HepG2 (cell line): Measurements from ENCODE around the gene GPR37L1. TPM values are rescaled to one million over a fixed set of nuclear protein-coding genes. Genes with fewer than 3 reads are reported as not detected.
A peak's percentile ranks its signal among the peaks of the same experiment; 100 is the strongest.

ENCODE experiments used
- CEBPB ChIP-seq: IDR thresholded peaks from 2 replicates; pipeline ENCODE4 v1.6.1; 2011; ENCODE audit warnings: low read depth, low read length, improper control_type of control experiment, borderline replicate concordance
- FOXP1 ChIP-seq, 2 experiments: fragments of 450-650 bp in 1 of 2; IDR thresholded peaks; 2 replicates each; pipeline ENCODE4 v1.6.1; 2017 to 2018; ENCODE audit warnings: antibody characterized with exemption in 1 of 2
- GTF2F1 ChIP-seq: fragments of 150-350 bp; IDR thresholded peaks from 2 replicates; pipeline ENCODE4 v1.6.1; 2014; ENCODE audit warnings: low read length
- HDAC2 ChIP-seq: sonication (generic); formaldehyde crosslinking; IDR thresholded peaks from 2 replicates; pipeline ENCODE4 v1.4.0; 2020; ENCODE audit warnings: missing genetic modification reagents
- HNF4A ChIP-seq: sonication (generic); formaldehyde crosslinking; IDR thresholded peaks from 2 replicates; pipeline ENCODE4 v1.4.0; 2020; ENCODE audit warnings: missing genetic modification reagents
- HOXD1 ChIP-seq: sonication (generic); formaldehyde crosslinking; IDR thresholded peaks from 2 replicates; pipeline ENCODE4 v1.5.0; 2020; ENCODE audit warnings: missing genetic modification reagents
- MXD1 ChIP-seq: sonication (generic); formaldehyde crosslinking; IDR thresholded peaks from 2 replicates; pipeline ENCODE4 v1.4.0; 2020; ENCODE audit warnings: mild to moderate bottlenecking, missing genetic modification reagents
- PITX1 ChIP-seq: sonication (generic); formaldehyde crosslinking; IDR thresholded peaks from 2 replicates; pipeline ENCODE4 v1.5.1; 2020; ENCODE audit warnings: mild to moderate bottlenecking, missing genetic modification reagents
- POLR2AphosphoS5 ChIP-seq: IDR thresholded peaks from 2 replicates; pipeline ENCODE4 v1.6.1; 2012; ENCODE audit warnings: low read depth, low read length
- RARA ChIP-seq: IDR thresholded peaks from 2 replicates; pipeline ENCODE4 v1.6.1; 2016; ENCODE audit warnings: missing genetic modification reagents, missing compliant biosample characterization
- SOX13 ChIP-seq, 3 experiments: fragments of 450-650 bp in 1 of 3; sonication (generic) in 1 of 3; formaldehyde crosslinking in 1 of 3; IDR thresholded peaks in 2 of 3; conservative IDR thresholded peaks in 1 of 3; 2 replicates each; pipeline versions ENCODE4 v1.5.0 to v1.6.1; 2016 to 2020; ENCODE audit warnings: antibody characterized with exemption in 1 of 3, mild to moderate bottlenecking in 1 of 3, missing compliant biosample characterization in 1 of 3, missing genetic modification reagents in 1 of 3, moderate library complexity in 1 of 3
- SOX5 ChIP-seq: IDR thresholded peaks from 2 replicates; pipeline ENCODE4 v1.6.1; 2016; ENCODE audit warnings: borderline replicate concordance
- TFE3 ChIP-seq: IDR thresholded peaks from 2 replicates; pipeline ENCODE4 v1.6.1; 2016
- ZNF234 ChIP-seq: sonication (generic); formaldehyde crosslinking; conservative IDR thresholded peaks from 2 replicates; pipeline ENCODE4 v1.5.1; 2020; ENCODE audit warnings: mild to moderate bottlenecking, missing genetic modification reagents
- ZNF407 ChIP-seq: sonication (generic); formaldehyde crosslinking; IDR thresholded peaks from one replicate; pipeline ENCODE4 v1.5.1; 2020; ENCODE audit warnings: mild to moderate bottlenecking, missing genetic modification reagents; ENCODE audit errors: not compliant biosample characterization
- ZNF607 ChIP-seq: sonication (generic); formaldehyde crosslinking; IDR thresholded peaks from 2 replicates; pipeline ENCODE4 v1.5.1; 2020; ENCODE audit warnings: missing genetic modification reagents, mild to moderate bottlenecking, borderline replicate concordance
- ZNF614 ChIP-seq: IDR thresholded peaks from 2 replicates; pipeline ENCODE4 v1.6.1; 2018; ENCODE audit warnings: missing biosample characterization, missing genetic modification reagents, inconsistent platforms, borderline replicate concordance
- ZXDC ChIP-seq: sonication (generic); formaldehyde crosslinking; IDR thresholded peaks from 2 replicates; pipeline ENCODE4 v1.5.0; 2020; ENCODE audit warnings: mild to moderate bottlenecking, missing genetic modification reagents
- polyA plus RNA-seq, 8 experiments: library from polyadenylated mRNA; depleted of rRNA in 3 of 8; stranded (reverse) in 7 of 8; unstranded in 1 of 8; fragments of >200 nt; fragmentation: Illumina TruSeq in 4 of 8; extraction: Trizol in 4 of 8; gene quantifications; 2 replicates each; pipeline versions ENCODE4 v1.2.1 to v1.2.3, GENCODE V29; 2011 to 2016; ENCODE audit warnings: low read depth in 4 of 8, missing spikeins in 1 of 8, mixed read lengths in 1 of 8; ENCODE audit not compliant: insufficient read depth in 1 of 8
- total RNA-seq, 5 experiments: library from RNA; depleted of rRNA; stranded (reverse); fragments of >200 nt; fragmentation: Illumina TruSeq; extraction: Trizol; gene quantifications; 2 replicates each; pipeline ENCODE4 v1.2.3, GENCODE V29; 2016; ENCODE audit warnings: low read depth in 1 of 5

The GPR37L1 gene
- total and polyA plus RNA-seq, 2 of the 13 experiments (the other 11 are each of a cell fraction or from before 2014, with no cell fraction given) = 0.13 TPM; not detected in 1

GRCh38 chr1:202074985-202075384, 47.7 kb upstream of the GPR37L1 start (continued):
- TF ChIP-seq SOX13 (IDR thresholded peaks at IDR 0.05) (no peak), SOX13 (CRISPR knock-in tag; conservative IDR thresholded peaks at IDR 0.05 in 1 of 2, IDR thresholded peaks at IDR 0.05 in 1 of 2) (peak in 1 of 2 experiments; percentile 48; a peak in 1 of 4 replicates), ZNF614 (CRISPR knock-in tag) (no peak), ZXDC (CRISPR knock-in tag) (no peak), MXD1 (no peak), ZNF234 (CRISPR knock-in tag) (no peak), ZNF607 (no peak), CEBPB (no peak), SOX5 (CRISPR knock-in tag) (peak; percentile 43), FOXP1 (IDR thresholded peaks at IDR 0.05) (peak; percentile 37; the same call in 1 of the 2 replicates), FOXP1 (CRISPR knock-in tag; IDR thresholded peaks at IDR 0.05) (peak; percentile 93), HOXD1 (CRISPR knock-in tag) (no peak), RARA (CRISPR knock-in tag) (peak; percentile 62; the same call in 1 of the 2 replicates), HDAC2 (CRISPR knock-in tag) (no peak), TFE3 (no peak), PITX1 (peak; percentile 22; the same call in 1 of the 2 replicates), POLR2AphosphoS5 (peak; percentile 42; the same call in 1 of the 2 replicates), ZNF407 (CRISPR knock-in tag) (no peak), HNF4A (CRISPR knock-in tag) (peak; percentile 49; the same call in 1 of the 2 replicates), GTF2F1 (no peak)
